ENCODE data around the gene MTRR. TPM values are rescaled to one million over a fixed set of nuclear protein-coding genes. Genes with fewer than 3 reads are reported as not detected.

The MTRR gene
- total and polyA plus RNA-seq, 2 of the 4 experiments (the other 2 are of a cell fraction) = 33.2 to 33.5 TPM

DNA sequence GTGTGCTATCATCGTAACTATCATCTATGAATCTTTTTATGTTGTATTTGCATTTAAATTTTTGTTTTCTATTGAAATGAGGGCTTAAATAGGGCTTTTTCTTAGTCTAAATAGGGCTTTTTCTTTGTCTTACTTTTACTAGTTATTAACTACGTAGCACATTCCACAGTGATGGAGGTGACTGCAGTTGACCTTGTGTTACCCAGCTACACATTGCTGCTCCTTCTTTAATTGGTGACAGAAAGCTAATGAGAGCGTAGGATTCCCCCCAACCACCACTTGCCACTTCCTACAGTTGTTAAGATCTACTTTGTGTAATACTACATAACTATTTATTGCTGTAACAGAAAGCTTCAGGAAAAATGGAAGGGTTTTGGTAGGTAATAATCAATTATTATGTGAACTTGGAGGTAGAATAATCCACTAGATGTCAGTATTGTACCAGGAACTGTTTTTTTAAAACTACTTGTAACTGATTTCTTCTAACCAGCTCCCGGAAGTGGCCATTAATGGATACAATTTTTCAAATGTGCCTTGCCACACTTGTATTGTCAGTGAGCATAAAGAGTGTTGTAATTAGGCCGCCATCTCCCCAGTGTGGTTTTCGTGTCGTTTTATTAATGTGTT, 18.0 kb downstream of the MTRR start:
- H3K36me3 ChIP-seq (ENCODE audit: control insufficient read depth, insufficient read depth, low read length) = peaks cover 24% of the 10 kb centered on the region
- intact Hi-C loops (cut with micrococcal nuclease) = loop anchor here (5.0 kb wide), 1 partner anchor 1325 kb away; no protein-coding TSS in a partner anchor

More for the DNA sequence above, 18.0 kb downstream of the MTRR start:
- Histone ChIP-seq H2BK20ac (ENCODE audit: low read depth, low read length) (peak overlapping the region; percentile 81; the same call in 1 of the 2 replicates), H3K9ac (ENCODE audit: low read depth, low read length) (no peak overlapping the region), H4K8ac (ENCODE audit: low read depth in 2 of 2, low read length in 2 of 2) (peak overlapping the region in 1 of 2 experiments; percentile 93; a peak in 2 of 4 replicates), H3K18ac (ENCODE audit: low read depth, low read length) (peak overlapping the region; percentile 77; the same call in 1 of the 2 replicates), H3K23ac (ENCODE audit: low read depth, low read length) (no peak overlapping the region), H3K4me2 (ENCODE audit: low read depth, low read length) (no peak overlapping the region; the same call in 1 of the 2 replicates), H2AK9ac (replicated peaks; ENCODE audit: low read depth, low read length, poor library complexity) (no peak overlapping the region), H2BK120ac (ENCODE audit: low read depth, low read length) (peak overlapping the region; percentile 64), H3K9me3 (ENCODE audit: control insufficient read depth, insufficient read depth, low read length) (no peaks in the 10 kb centered on the region), H2AK5ac (ENCODE audit: low read depth, low read length) (peak overlapping the region; percentile 86; the same call in 1 of the 2 replicates), H3K4ac (ENCODE audit: low read depth, low read length) (peak overlapping the region; percentile 51; the same call in 1 of the 2 replicates), H3K27ac (ENCODE audit: insufficient read depth, low read length) (peak overlapping the region; percentile 40; the same call in 1 of the 2 replicates), H4K91ac (ENCODE audit: insufficient read depth, low read depth, low read length) (no peak overlapping the region; the same call in 1 of the 2 replicates), H3K4me3 (ENCODE audit: insufficient read depth, low read depth, low read length) (no peak overlapping the region), H2BK15ac (ENCODE audit: low read depth, low read length) (peak overlapping the region; percentile 71; the same call in 1 of the 3 replicates), H3K9me1 (ENCODE audit: insufficient read depth, low read length) (no peaks in the 10 kb centered on the region; the same call in 1 of the 2 replicates), H3K4me1 (ENCODE audit: control insufficient read depth, insufficient read depth, low read length) (peaks cover 4% of the 10 kb centered on the region), H2BK5ac (ENCODE audit: low read depth, low read length, poor library complexity, severe bottlenecking) (peak overlapping the region; percentile 89), H4K20me1 (ENCODE audit: insufficient read depth, low read length) (no peaks in the 10 kb centered on the region), H3K56ac (ENCODE audit: extremely low read depth, insufficient read depth, low read length) (no peak overlapping the region), H3K14ac (replicated peaks; ENCODE audit: low read depth, low read length) (peak overlapping the region; percentile 20; the same call in 1 of the 2 replicates), H2AFZ (replicated peaks; ENCODE audit: low read length, poor library complexity) (no peak overlapping the region), H3K27me3 (ENCODE audit: control insufficient read depth, insufficient read depth, low read length) (no peaks in the 10 kb centered on the region), H4K5ac (ENCODE audit: low read depth, low read length) (peak overlapping the region; percentile 83; the same call in 1 of the 2 replicates), H3K79me1 (ENCODE audit: low read depth in 1 of 2, low read length in 2 of 2) (peaks cover 6 to 10% of the 10 kb centered on the region in 2 experiments)
- dilution Hi-C loops (cut with HindIII; ENCODE audit: low sequenced_read_pairs, unreplicated experiment) = no loop called here
- TF ChIP-seq, protein P1, sequence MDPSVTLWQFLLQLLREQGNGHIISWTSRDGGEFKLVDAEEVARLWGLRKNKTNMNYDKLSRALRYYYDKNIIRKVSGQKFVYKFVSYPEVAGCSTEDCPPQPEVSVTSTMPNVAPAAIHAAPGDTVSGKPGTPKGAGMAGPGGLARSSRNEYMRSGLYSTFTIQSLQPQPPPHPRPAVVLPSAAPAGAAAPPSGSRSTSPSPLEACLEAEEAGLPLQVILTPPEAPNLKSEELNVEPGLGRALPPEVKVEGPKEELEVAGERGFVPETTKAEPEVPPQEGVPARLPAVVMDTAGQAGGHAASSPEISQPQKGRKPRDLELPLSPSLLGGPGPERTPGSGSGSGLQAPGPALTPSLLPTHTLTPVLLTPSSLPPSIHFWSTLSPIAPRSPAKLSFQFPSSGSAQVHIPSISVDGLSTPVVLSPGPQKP (IDR thresholded peaks at IDR 0.05; ENCODE audit: borderline replicate concordance, low read depth, low read length) = peak; percentile 23; the same call in 1 of the 2 replicates
- TF ChIP-seq SMC3 (IDR thresholded peaks at IDR 0.05; ENCODE audit: low read depth, low read length) (peak; percentile 35; the same call in 1 of the 2 replicates), RCOR1 (IDR thresholded peaks at IDR 0.05; ENCODE audit: insufficient replicate concordance, low read length) (no peak), MXI1 (IDR thresholded peaks at IDR 0.05; ENCODE audit: borderline replicate concordance, low read depth, low read length) (no peak), RAD21 (IDR thresholded peaks at IDR 0.05; ENCODE audit: low read length) (peak; percentile 73), CEBPB (IDR thresholded peaks at IDR 0.05; ENCODE audit: low read depth, low read length) (no peak)
- TF ChIP-seq, protein P2, sequence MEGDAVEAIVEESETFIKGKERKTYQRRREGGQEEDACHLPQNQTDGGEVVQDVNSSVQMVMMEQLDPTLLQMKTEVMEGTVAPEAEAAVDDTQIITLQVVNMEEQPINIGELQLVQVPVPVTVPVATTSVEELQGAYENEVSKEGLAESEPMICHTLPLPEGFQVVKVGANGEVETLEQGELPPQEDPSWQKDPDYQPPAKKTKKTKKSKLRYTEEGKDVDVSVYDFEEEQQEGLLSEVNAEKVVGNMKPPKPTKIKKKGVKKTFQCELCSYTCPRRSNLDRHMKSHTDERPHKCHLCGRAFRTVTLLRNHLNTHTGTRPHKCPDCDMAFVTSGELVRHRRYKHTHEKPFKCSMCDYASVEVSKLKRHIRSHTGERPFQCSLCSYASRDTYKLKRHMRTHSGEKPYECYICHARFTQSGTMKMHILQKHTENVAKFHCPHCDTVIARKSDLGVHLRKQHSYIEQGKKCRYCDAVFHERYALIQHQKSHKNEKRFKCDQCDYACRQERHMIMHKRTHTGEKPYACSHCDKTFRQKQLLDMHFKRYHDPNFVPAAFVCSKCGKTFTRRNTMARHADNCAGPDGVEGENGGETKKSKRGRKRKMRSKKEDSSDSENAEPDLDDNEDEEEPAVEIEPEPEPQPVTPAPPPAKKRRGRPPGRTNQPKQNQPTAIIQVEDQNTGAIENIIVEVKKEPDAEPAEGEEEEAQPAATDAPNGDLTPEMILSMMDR (conservative IDR thresholded peaks at IDR 0.05; ENCODE audit: low read depth, low read length) = peak; percentile 72
- TF ChIP-seq, protein P3, sequence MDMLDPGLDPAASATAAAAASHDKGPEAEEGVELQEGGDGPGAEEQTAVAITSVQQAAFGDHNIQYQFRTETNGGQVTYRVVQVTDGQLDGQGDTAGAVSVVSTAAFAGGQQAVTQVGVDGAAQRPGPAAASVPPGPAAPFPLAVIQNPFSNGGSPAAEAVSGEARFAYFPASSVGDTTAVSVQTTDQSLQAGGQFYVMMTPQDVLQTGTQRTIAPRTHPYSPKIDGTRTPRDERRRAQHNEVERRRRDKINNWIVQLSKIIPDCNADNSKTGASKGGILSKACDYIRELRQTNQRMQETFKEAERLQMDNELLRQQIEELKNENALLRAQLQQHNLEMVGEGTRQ (IDR thresholded peaks at IDR 0.05; ENCODE audit: low read depth, low read length) = no peak
- ChIA-PET POLR2A (ENCODE audit: unreplicated experiment) (no interaction called here), CTCF (interaction anchor here (0.6 to 1.9 kb wide), 9 partner anchors 9 to 1650 kb away, joined by 3 to 6 read pairs (median 4); no protein-coding TSS in a partner anchor)
- WGBS, 2 experiments (ENCODE audit: extremely low coverage in 2 of 2, insufficient read length in 1 of 2) = no CpG with 5 or more reads among the region's 7 CpGs
- in situ Hi-C loops (cut with MboI; ENCODE audit: low sequenced_read_pairs) = loop anchor here (25.0 kb wide), 2 partner anchors 1175 to 1650 kb away; partner anchors contain the start of gene SEMA5A
- DNase-seq (peak; percentile 72), ATAC-seq (ENCODE audit: low read depth) (peak; percentile 76)
- BruUV-seq (replicated peaks) = no TSS peak
